ENCODE measurements around the gene HSPH1. TPM values are rescaled to one million over a fixed set of nuclear protein-coding genes. Genes with fewer than 3 reads are reported as not detected.
A peak's percentile ranks its signal among the peaks of the same experiment; 100 is the strongest.

HSPH1 gene
- total RNA-seq = 100 to 1,000 TPM; 312 to 333 (median 322) TPM

DNA sequence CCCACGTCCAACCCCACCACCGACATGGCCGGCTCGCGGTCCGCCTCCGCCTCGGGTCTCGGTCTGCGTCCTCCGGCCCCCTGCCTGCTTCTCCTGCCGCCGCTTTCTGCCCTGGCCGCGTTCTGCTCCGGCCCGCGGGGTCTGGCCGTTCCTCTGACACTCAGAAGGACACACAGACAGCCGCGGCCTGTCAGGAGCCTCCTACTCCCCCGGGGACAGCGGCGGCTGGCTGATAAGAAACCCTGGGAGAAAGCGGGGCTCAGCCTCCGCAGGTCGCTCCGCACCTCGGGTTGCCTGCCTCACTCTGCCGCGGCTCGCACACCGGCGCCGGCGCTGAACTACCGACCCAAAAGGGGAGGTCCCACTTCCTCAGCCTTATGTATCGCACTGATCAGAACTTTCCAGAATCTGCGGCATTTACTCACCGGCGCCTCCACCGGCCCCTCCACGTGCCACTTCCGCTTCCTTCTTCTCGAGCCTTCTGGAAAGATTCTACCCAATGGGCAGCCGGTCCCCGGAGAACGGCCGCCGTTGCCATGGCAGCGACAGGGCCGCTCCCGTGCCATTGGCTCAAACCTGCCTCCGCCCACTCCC is at the start of gene HSPH1:
Gene HSPH1 (minus strand): TSS at position 348 of the 594 bp plus-strand sequence. CDS start 322 bp downstream, at position 26.
- Mint-ChIP-seq H3K36me3 (ENCODE audit: insufficient read depth) (peaks cover 24% of the 10 kb centered on the region), H3K4me3 (peak within 1 kb of the TSS; percentile 97), H3K4me1 (ENCODE audit: low read depth) (peaks cover 41% of the 10 kb centered on the region), H3K9me3 (no peaks in the 10 kb centered on the region), H3K27me3 (ENCODE audit: low read depth) (no peaks in the 10 kb centered on the region)
- DNase-seq = peak; percentile 97
- peak; percentile 83 to 84 for ATAC-seq

DNA sequence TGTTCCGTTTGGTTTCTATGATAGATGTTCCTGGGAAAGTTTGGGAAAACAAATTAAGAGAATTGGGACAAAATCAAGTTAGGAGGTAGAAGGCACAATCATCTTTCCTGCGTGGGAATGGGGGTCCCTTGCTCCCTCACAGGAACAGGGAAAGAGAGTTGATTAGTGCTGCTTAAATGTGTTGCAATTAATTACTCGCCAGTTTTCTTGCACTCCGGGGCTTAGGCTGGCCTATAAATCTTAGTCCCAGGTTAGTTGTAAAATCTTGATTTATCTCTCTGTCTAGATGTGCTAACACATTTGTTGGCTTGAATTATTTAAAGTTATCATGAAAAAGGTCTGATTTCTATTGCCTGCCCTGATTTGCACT is 48.1 kb upstream of the HSPH1 start:
- peaks cover 24% of the 10 kb centered on the region for H3K4me1 Mint-ChIP-seq (ENCODE audit: low read depth)
- no peak overlapping the region for H3K4me3 Mint-ChIP-seq
- H3K27me3 Mint-ChIP-seq (ENCODE audit: low read depth) = no peaks in the 10 kb centered on the region
- DNase-seq (no peak), ATAC-seq (no peak)
- H3K36me3 Mint-ChIP-seq (ENCODE audit: insufficient read depth) = no peaks in the 10 kb centered on the region
- H3K9me3 Mint-ChIP-seq = no peaks in the 10 kb centered on the region

GRCh38 chr13:31209172-31209840 is 47.6 kb upstream of the HSPH1 start:
- Mint-ChIP-seq H3K4me1 (ENCODE audit: low read depth) (peaks cover 27% of the 10 kb centered on the region), H3K4me3 (no peak overlapping the region), H3K36me3 (ENCODE audit: insufficient read depth) (no peaks in the 10 kb centered on the region), H3K9me3 (no peaks in the 10 kb centered on the region), H3K27me3 (ENCODE audit: low read depth) (no peaks in the 10 kb centered on the region)
- no peak for DNase-seq
- no peak for ATAC-seq

GRCh38 chr13:31208559-31209122 is 46.9 kb upstream of the HSPH1 start:
- Mint-ChIP-seq H3K4me3 (no peak overlapping the region), H3K27me3 (ENCODE audit: low read depth) (no peaks in the 10 kb centered on the region), H3K36me3 (ENCODE audit: insufficient read depth) (no peaks in the 10 kb centered on the region), H3K4me1 (ENCODE audit: low read depth) (peaks cover 24% of the 10 kb centered on the region), H3K9me3 (no peaks in the 10 kb centered on the region)
- no peak for ATAC-seq
- DNase-seq = no peak

DNA sequence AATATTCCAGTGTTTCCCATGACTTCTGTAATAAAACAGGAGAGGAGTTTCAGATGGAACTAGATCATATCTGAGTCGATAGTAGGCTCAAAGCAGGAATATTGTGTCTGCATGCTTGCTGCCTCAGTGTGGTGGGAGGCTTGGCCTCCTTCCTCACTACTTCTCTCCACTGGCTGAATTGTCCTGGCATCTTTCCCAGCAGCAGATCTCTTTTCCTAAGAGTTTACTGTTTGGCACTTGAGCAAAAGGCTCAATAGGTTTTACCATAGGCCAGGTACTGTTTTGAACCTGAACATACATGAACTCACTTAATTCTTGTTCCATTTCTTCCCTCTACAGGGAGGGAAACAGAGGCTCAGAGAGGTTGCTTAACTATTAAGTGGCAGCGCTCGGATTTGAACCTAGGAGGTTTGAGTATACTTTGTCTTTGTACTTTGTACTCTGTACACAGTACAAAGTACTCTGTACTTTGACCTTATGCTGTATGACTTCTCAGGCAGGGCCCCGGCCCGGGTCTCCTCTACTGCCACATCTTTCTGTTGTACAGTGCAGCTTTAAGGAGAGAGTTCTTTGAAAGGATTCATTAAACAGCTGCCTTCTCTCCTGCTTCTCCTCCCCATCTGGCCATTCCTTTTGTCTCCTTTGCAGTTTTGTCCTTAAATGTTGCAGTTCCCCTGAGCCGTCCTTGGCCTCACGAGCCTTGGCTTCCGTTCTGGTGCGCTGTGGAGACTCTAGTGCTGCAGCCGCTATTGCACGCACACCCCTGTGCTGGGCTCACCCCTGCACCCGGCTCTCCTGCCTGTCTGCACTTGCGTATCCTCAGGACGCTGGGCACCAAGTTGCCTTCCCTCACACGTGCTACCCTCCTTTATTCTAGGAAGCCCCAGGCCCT is 46.2 kb upstream of the HSPH1 start:
- no peak for DNase-seq
- Mint-ChIP-seq H3K4me3 (no peak overlapping the region), H3K4me1 (ENCODE audit: low read depth) (peaks cover 22% of the 10 kb centered on the region), H3K9me3 (no peaks in the 10 kb centered on the region), H3K36me3 (ENCODE audit: insufficient read depth) (no peaks in the 10 kb centered on the region), H3K27me3 (ENCODE audit: low read depth) (no peaks in the 10 kb centered on the region)
- ATAC-seq = no peak

DNA sequence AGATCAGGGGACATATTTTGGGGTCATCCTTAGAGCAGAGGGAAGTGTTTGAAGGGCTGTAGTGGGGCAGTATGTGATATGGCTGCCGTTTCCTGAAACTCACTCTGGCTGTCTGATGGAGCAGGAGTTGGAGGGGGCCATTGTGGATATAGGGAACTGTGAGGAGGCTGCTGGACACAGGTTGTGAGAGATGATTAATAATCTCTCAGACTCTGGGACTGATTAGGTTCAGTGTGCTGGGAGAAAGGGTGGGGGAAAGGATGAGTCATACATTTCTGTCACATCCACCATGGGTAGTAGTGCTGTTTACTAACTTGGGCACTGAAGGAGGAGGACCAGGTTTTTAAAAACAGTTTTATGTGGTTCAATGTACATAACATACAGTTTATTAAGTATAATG is 42.9 kb upstream of the HSPH1 start:
- H3K4me1 Mint-ChIP-seq (ENCODE audit: low read depth) = peaks cover 24% of the 10 kb centered on the region
- no peaks in the 10 kb centered on the region for H3K27me3 Mint-ChIP-seq (ENCODE audit: low read depth)
- no peak for ATAC-seq
- no peaks in the 10 kb centered on the region for H3K36me3 Mint-ChIP-seq (ENCODE audit: insufficient read depth)
- no peak overlapping the region for H3K4me3 Mint-ChIP-seq
- DNase-seq = no peak
- no peaks in the 10 kb centered on the region for H3K9me3 Mint-ChIP-seq

- no peak for ATAC-seq
- Mint-ChIP-seq H3K9me3 (no peaks in the 10 kb centered on the region), H3K4me1 (ENCODE audit: low read depth) (peaks cover 23% of the 10 kb centered on the region), H3K27me3 (ENCODE audit: low read depth) (no peaks in the 10 kb centered on the region), H3K4me3 (peak overlapping the region; percentile 81), H3K36me3 (ENCODE audit: insufficient read depth) (no peaks in the 10 kb centered on the region)
- no peak for DNase-seq
Measured at GRCh38 chr13:31201341-31202031, 39.8 kb upstream of the HSPH1 start.

- H3K27me3 Mint-ChIP-seq (ENCODE audit: low read depth) = no peaks in the 10 kb centered on the region
- peak; percentile 17 to 23 for ATAC-seq
- H3K9me3 Mint-ChIP-seq = no peaks in the 10 kb centered on the region
- H3K4me1 Mint-ChIP-seq (ENCODE audit: low read depth) = peaks cover 23% of the 10 kb centered on the region
- H3K36me3 Mint-ChIP-seq (ENCODE audit: insufficient read depth) = no peaks in the 10 kb centered on the region
- H3K4me3 Mint-ChIP-seq = peak overlapping the region; percentile 81
- DNase-seq = peak; percentile 24
Measured at GRCh38 chr13:31200637-31200971, 38.9 kb upstream of the HSPH1 start.

- ATAC-seq (peak; percentile 86 to 88), DNase-seq (peak; percentile 74)
- Mint-ChIP-seq H3K4me3 (peak within 1 kb of the TSS; percentile 81), H3K4me1 (ENCODE audit: low read depth) (peaks cover 23% of the 10 kb centered on the region), H3K36me3 (ENCODE audit: insufficient read depth) (no peaks in the 10 kb centered on the region), H3K9me3 (no peaks in the 10 kb centered on the region), H3K27me3 (ENCODE audit: low read depth) (no peaks in the 10 kb centered on the region)
Measured at GRCh38 chr13:31199849-31200636, 38.3 kb upstream of the HSPH1 start, which contains the start of gene B3GLCT. TSS of gene B3GLCT (plus strand) at chr13:31199975. CDS start at chr13:31200085, 110 bp downstream.

GRCh38 chr13:31199527-31199848 is 37.8 kb upstream of the HSPH1 start:
- ATAC-seq = peak; percentile 11 to 16
- Mint-ChIP-seq H3K27me3 (ENCODE audit: low read depth) (no peaks in the 10 kb centered on the region), H3K36me3 (ENCODE audit: insufficient read depth) (no peaks in the 10 kb centered on the region), H3K9me3 (no peaks in the 10 kb centered on the region), H3K4me1 (ENCODE audit: low read depth) (peaks cover 17% of the 10 kb centered on the region), H3K4me3 (peak overlapping the region; percentile 80)
- no peak for DNase-seq

- no peaks in the 10 kb centered on the region for H3K27me3 Mint-ChIP-seq (ENCODE audit: low read depth)
- H3K36me3 Mint-ChIP-seq (ENCODE audit: insufficient read depth) = no peaks in the 10 kb centered on the region
- H3K9me3 Mint-ChIP-seq = no peaks in the 10 kb centered on the region
- no peak overlapping the region for H3K4me3 Mint-ChIP-seq
- no peak for ATAC-seq
- peaks cover 12% of the 10 kb centered on the region for H3K4me1 Mint-ChIP-seq (ENCODE audit: low read depth)
- no peak for DNase-seq
Measured at GRCh38 chr13:31198519-31198918, 36.8 kb upstream of the HSPH1 start.

GRCh38 chr13:31196992-31197391 is 35.3 kb upstream of the HSPH1 start:
- Mint-ChIP-seq H3K4me1 (ENCODE audit: low read depth) (peaks cover 12% of the 10 kb centered on the region), H3K27me3 (ENCODE audit: low read depth) (peaks cover 3% of the 10 kb centered on the region), H3K4me3 (no peak overlapping the region), H3K9me3 (no peaks in the 10 kb centered on the region), H3K36me3 (ENCODE audit: insufficient read depth) (no peaks in the 10 kb centered on the region)
- DNase-seq (no peak), ATAC-seq (no peak)

DNA sequence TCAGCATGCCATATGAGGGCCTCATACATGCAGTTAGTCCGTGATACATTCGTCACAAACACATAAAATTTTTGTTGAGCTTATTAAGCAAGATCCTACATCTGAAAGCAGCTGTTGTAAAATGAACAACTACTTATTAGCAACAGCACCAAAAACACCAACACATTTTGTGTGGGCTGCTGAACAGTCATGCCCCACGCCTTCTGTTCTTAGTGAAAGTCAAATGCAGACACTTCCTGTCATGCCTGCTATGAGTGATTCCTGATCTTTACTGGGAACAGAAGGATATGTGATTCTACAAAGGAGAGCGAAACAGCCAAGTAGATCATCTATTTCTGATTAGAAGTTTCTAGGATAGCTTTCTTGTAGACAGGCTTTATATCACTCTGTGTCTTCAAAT is 33.9 kb upstream of the HSPH1 start:
- Mint-ChIP-seq H3K4me3 (no peak overlapping the region), H3K9me3 (no peaks in the 10 kb centered on the region), H3K36me3 (ENCODE audit: insufficient read depth) (no peaks in the 10 kb centered on the region), H3K4me1 (ENCODE audit: low read depth) (peaks cover 4% of the 10 kb centered on the region), H3K27me3 (ENCODE audit: low read depth) (peaks cover 3% of the 10 kb centered on the region)
- DNase-seq = no peak
- no peak for ATAC-seq
